Peyer's patch (tissue), 4 donors: ENCODE measurements around the gene CNIH4. TPM values are rescaled to one million over a fixed set of nuclear protein-coding genes. Genes with fewer than 3 reads are reported as not detected.

Source experiments
- DNase-seq, 3 donors: peaks; one replicate each; pipeline ENCODE4 v3.0.0-alpha.2; 2017 to 2019
- H3K27ac ChIP-seq, 4 donors: fragments of 200-600 bp; sonication (generic); one replicate each; pipeline ENCODE4 v1.5.1; 2016 to 2019
- H3K27me3 ChIP-seq, 2 donors: fragments of 200-600 bp; sonication (generic); one replicate each; pipeline ENCODE4 v1.5.1; 2019
- H3K36me3 ChIP-seq, 3 donors: fragments of 200-600 bp; sonication (generic); one replicate each; pipeline ENCODE4 v1.5.1; 2016 to 2019
- H3K4me1 ChIP-seq, 4 donors: fragments of 200-600 bp; sonication (generic); one replicate each; pipeline ENCODE4 v1.5.1; 2016 to 2019
- H3K4me3 ChIP-seq, 4 donors: fragments of 200-600 bp; sonication (generic); 1 replicate in 3 of 4; 2 replicates in 1 of 4; pipeline ENCODE4 v1.5.1; 2016 to 2019; ENCODE audit warnings: mild to moderate bottlenecking in 1 of 4
- H3K9me3 ChIP-seq, 4 donors: fragments of 200-600 bp; sonication (generic); one replicate each; pipeline ENCODE4 v1.5.1; 2016 to 2019; ENCODE audit warnings: mild to moderate bottlenecking in 1 of 4
- POLR2A ChIP-seq, 2 donors: fragments of 450-650 bp; IDR thresholded peaks; one replicate each; pipeline ENCODE4 v1.5.1; 2017; ENCODE audit warnings: antibody characterized with exemption in 2 of 2, mild to moderate bottlenecking in 2 of 2, moderate library complexity in 2 of 2
- total RNA-seq, 4 donors: library from RNA; depleted of rRNA; stranded (reverse); fragments of >200 nt; gene quantifications; one replicate each; pipeline ENCODE4 v1.1.0, GENCODE V29; 2016
- TF ChIP-seq, protein P1 (sequence below), 6 experiments: fragments of 450-650 bp in 4 of 6; fragments of 200-600 bp in 2 of 6; sonication (generic) in 1 of 6; IDR thresholded peaks; one replicate each; pipeline ENCODE4 v1.5.1; 2017 to 2019; ENCODE audit warnings: antibody characterized with exemption in 6 of 6, mild to moderate bottlenecking in 3 of 6, moderate library complexity in 1 of 6

Gene CNIH4
- total RNA-seq, 4 donors from 2014 or later = 19.8 to 77.8 (median 47.0) TPM

GRCh38 chr1:224377676-224378006 lies 21.0 kb downstream of the CNIH4 start:
- Histone ChIP-seq H3K36me3 (peaks cover 0 to 62% (median 0%) of the 10 kb centered on the region in 3 donors), H3K4me1 (peaks cover 0 to 4% (median 0%) of the 10 kb centered on the region in 4 donors), H3K4me3 (no peak overlapping the region), H3K9me3 (no peaks in the 10 kb centered on the region), H3K27me3 (no peaks in the 10 kb centered on the region), H3K27ac (no peak overlapping the region)
- TF ChIP-seq, protein P1, sequence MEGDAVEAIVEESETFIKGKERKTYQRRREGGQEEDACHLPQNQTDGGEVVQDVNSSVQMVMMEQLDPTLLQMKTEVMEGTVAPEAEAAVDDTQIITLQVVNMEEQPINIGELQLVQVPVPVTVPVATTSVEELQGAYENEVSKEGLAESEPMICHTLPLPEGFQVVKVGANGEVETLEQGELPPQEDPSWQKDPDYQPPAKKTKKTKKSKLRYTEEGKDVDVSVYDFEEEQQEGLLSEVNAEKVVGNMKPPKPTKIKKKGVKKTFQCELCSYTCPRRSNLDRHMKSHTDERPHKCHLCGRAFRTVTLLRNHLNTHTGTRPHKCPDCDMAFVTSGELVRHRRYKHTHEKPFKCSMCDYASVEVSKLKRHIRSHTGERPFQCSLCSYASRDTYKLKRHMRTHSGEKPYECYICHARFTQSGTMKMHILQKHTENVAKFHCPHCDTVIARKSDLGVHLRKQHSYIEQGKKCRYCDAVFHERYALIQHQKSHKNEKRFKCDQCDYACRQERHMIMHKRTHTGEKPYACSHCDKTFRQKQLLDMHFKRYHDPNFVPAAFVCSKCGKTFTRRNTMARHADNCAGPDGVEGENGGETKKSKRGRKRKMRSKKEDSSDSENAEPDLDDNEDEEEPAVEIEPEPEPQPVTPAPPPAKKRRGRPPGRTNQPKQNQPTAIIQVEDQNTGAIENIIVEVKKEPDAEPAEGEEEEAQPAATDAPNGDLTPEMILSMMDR (IDR thresholded peaks at IDR 0.05) = no peak
- TF ChIP-seq POLR2A (IDR thresholded peaks at IDR 0.05) = no peak
- no peak for DNase-seq

DNA sequence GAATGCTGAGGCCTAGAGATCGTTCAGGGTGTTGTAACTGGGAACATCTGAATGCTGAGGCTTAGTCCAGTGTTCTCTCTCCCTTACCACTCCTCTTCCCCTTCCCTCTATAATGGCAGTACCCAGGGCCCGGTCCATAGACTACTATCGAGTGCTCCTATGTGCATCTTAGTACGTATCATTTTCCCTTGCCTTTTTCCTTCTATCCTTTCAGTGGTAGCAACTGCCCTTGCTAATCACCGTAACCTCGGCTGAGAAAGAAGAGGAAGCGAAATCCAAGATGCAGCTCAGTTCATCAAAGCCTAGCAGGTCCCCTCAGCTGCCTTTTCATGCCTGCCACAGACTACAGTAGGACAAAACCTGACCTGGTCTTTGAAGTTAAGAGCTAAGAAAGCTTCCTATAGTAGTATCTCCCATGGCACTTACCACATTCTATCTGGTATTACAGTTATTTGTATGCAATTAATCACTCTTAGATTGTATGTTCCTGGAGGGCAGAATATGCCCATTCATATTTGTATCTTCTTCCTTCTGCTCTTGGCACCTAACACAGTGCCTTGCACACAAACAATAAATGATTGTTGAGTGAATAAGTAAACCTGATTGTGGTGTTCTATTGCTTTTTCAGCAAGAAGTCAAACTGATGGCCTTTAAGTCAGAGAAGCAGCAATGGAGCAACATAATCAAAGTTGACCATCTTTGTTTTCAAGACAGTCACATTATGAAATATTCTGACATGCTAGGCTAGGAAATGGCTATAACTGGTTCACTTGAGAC lies 22.4 kb downstream of the CNIH4 start:
- Histone ChIP-seq H3K4me3 (no peak overlapping the region), H3K27me3 (no peaks in the 10 kb centered on the region), H3K9me3 (no peaks in the 10 kb centered on the region), H3K4me1 (peaks cover 0 to 4% (median 0%) of the 10 kb centered on the region in 4 donors), H3K27ac (peak overlapping the region in 1 of 4 donors; percentile 23), H3K36me3 (peaks cover 0 to 48% (median 0%) of the 10 kb centered on the region in 3 donors)
- DNase-seq = no peak
- no peak for TF ChIP-seq POLR2A (IDR thresholded peaks at IDR 0.05)
- TF ChIP-seq, protein P1 (IDR thresholded peaks at IDR 0.05) = no peak

- Histone ChIP-seq H3K27me3 (no peaks in the 10 kb centered on the region), H3K4me3 (no peak overlapping the region), H3K9me3 (no peaks in the 10 kb centered on the region), H3K4me1 (peaks cover 0 to 4% (median 0%) of the 10 kb centered on the region in 4 donors), H3K27ac (peak overlapping the region in 2 of 4 donors; percentile 2 to 23), H3K36me3 (peaks cover 0 to 38% (median 0%) of the 10 kb centered on the region in 3 donors)
- DNase-seq = peak in 1 of 3 donors; percentile 63
- TF ChIP-seq, protein P1 (IDR thresholded peaks at IDR 0.05) = no peak
These were observed 23.3 kb downstream of the CNIH4 start for GRCh38 chr1:224380003-224380402.

DNA sequence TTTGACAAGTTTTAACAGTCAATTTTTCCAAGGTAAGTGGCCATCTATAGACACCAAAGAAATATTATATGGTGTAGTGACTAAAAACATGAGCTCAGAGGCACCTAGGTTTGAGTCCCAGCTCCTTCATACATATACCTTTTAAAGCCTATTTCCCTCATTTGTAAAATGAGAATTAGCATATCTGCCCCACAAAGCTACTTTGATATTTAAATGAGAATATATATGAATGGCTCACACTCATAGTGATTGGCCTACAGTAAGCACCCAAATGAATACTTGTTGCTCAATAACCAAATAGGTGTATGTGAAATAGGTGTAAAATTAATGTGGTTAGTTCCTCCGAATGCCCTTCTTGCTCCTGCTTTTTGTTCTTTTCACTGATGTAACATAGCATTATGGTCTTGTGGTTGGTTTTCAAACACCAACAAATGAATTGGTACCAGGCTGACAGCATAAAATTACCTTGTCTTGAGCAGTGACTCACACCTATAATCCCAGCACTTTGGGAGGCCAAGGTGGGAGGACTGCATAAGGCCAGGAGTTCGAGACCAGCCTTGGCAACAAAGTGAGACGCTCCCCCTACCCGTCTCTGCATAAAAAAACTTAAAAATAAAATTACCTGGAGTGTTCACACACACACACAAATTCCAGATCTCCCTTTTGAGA lies 25.3 kb downstream of the CNIH4 start:
- Histone ChIP-seq H3K9me3 (no peaks in the 10 kb centered on the region), H3K27me3 (no peaks in the 10 kb centered on the region), H3K4me3 (no peak overlapping the region), H3K36me3 (peaks cover 0 to 18% (median 0%) of the 10 kb centered on the region in 3 donors), H3K27ac (no peak overlapping the region), H3K4me1 (peaks cover 0 to 4% (median 0%) of the 10 kb centered on the region in 4 donors)
- no peak for DNase-seq
- TF ChIP-seq, protein P1 (IDR thresholded peaks at IDR 0.05) = no peak
- no peak for TF ChIP-seq POLR2A (IDR thresholded peaks at IDR 0.05)

GRCh38 chr1:224383218-224383617 lies 26.5 kb downstream of the CNIH4 start:
- peaks cover 0 to 19% (median 0%) of the 10 kb centered on the region in 3 donors for H3K36me3 ChIP-seq
- no peaks in the 10 kb centered on the region for H3K27me3 ChIP-seq
- H3K4me3 ChIP-seq = no peak overlapping the region
- H3K9me3 ChIP-seq = no peaks in the 10 kb centered on the region
- no peak for DNase-seq
- no peaks in the 10 kb centered on the region for H3K4me1 ChIP-seq
- TF ChIP-seq POLR2A (IDR thresholded peaks at IDR 0.05) = no peak
- TF ChIP-seq, protein P1 (IDR thresholded peaks at IDR 0.05) = no peak
- no peak overlapping the region for H3K27ac ChIP-seq
